Type B pancreatic cell (in vitro differentiated cells): ENCODE data around the gene SPG11. TPM values are rescaled to one million over a fixed set of nuclear protein-coding genes. Genes with fewer than 3 reads are reported as not detected.
"Not testable (repeated sequence)": the region's sequence is repeated elsewhere in the genome, so short reads cannot be mapped to it uniquely, and the experiment has no call there.

Experiments
- DNase-seq: peaks from one replicate; pipeline ENCODE4 v3.0.0; 2021; ENCODE audit warnings: mixed read lengths; ENCODE audit not compliant: unreplicated experiment; ENCODE audit errors: extremely low spot score
- H3K27ac Mint-ChIP-seq: 2 replicates; pipeline ENCODE4 v1.8.0; 2021; ENCODE audit warnings: mild to moderate bottlenecking, mixed read lengths
- H3K27me3 Mint-ChIP-seq: 2 replicates; pipeline ENCODE4 v1.8.0; 2021; ENCODE audit warnings: mixed read lengths
- H3K36me3 Mint-ChIP-seq: 2 replicates; pipeline ENCODE4 v1.8.0; 2021; ENCODE audit warnings: mixed read lengths
- H3K4me1 Mint-ChIP-seq: one replicate; pipeline ENCODE4 v1.8.0; 2021; ENCODE audit warnings: mixed read lengths; ENCODE audit not compliant: unreplicated experiment
- H3K4me3 Mint-ChIP-seq: 2 replicates; pipeline ENCODE4 v1.8.0; 2021; ENCODE audit warnings: mild to moderate bottlenecking, mixed read lengths
- H3K9me3 Mint-ChIP-seq: 2 replicates; pipeline ENCODE4 v1.8.0; 2021; ENCODE audit warnings: mixed read lengths
- CTCF ChIP-seq: fragments of 200-600 bp; sonication (generic); conservative IDR thresholded peaks from 2 replicates; pipeline ENCODE4 v1.5.0; 2021; ENCODE audit warnings: antibody characterized with exemption, mild to moderate bottlenecking
- total RNA-seq: library from RNA; stranded (reverse); gene quantifications from 2 replicates; pipeline ENCODE4 v1.2.1, GENCODE V29; 2021; ENCODE audit warnings: low replicate concordance

SPG11 gene
- total RNA-seq, 1 donor from 2014 or later: 80.4 TPM

GRCh38 chr15:44536962-44537734 lies 126.3 kb downstream of the SPG11 start, which contains the start of gene EIF3J:
EIF3J (plus strand) TSS chr15:44537147; CDS start chr15:44537195, 48 bp downstream.
- peak within 1 kb of the TSS; percentile 95 for H3K27ac Mint-ChIP-seq
- no peak for TF ChIP-seq CTCF
- peaks cover 23% of the 10 kb centered on the region for H3K4me1 Mint-ChIP-seq
- H3K4me3 Mint-ChIP-seq: peak within 1 kb of the TSS; percentile 91
- H3K36me3 Mint-ChIP-seq: peaks cover 17% of the 10 kb centered on the region
- H3K27me3 Mint-ChIP-seq: no peaks in the 10 kb centered on the region
- H3K9me3 Mint-ChIP-seq: no peaks in the 10 kb centered on the region
- DNase-seq: peak; percentile 94

GRCh38 chr15:44536302-44536961 lies 127.0 kb downstream of the SPG11 start:
- no peaks in the 10 kb centered on the region for H3K27me3 Mint-ChIP-seq

GRCh38 chr15:44535523-44536301 lies 127.8 kb downstream of the SPG11 start:
- Mint-ChIP-seq H3K4me3 (peak overlapping the region; percentile 91), H3K36me3 (peaks cover 8% of the 10 kb centered on the region), H3K27ac (peak overlapping the region; percentile 95), H3K27me3 (no peaks in the 10 kb centered on the region), H3K4me1 (peaks cover 17% of the 10 kb centered on the region), H3K9me3 (no peaks in the 10 kb centered on the region)
- no peak for TF ChIP-seq CTCF
- DNase-seq: no peak

More at GRCh38 chr15:44536302-44536961, 127.0 kb downstream of the SPG11 start:
- peaks cover 12% of the 10 kb centered on the region for H3K36me3 Mint-ChIP-seq
- H3K4me1 Mint-ChIP-seq: peaks cover 17% of the 10 kb centered on the region
- peak; percentile 85 for DNase-seq
- TF ChIP-seq CTCF: peak; percentile 58
- no peaks in the 10 kb centered on the region for H3K9me3 Mint-ChIP-seq
- peak overlapping the region; percentile 95 for H3K27ac Mint-ChIP-seq
- peak overlapping the region; percentile 91 for H3K4me3 Mint-ChIP-seq

DNA sequence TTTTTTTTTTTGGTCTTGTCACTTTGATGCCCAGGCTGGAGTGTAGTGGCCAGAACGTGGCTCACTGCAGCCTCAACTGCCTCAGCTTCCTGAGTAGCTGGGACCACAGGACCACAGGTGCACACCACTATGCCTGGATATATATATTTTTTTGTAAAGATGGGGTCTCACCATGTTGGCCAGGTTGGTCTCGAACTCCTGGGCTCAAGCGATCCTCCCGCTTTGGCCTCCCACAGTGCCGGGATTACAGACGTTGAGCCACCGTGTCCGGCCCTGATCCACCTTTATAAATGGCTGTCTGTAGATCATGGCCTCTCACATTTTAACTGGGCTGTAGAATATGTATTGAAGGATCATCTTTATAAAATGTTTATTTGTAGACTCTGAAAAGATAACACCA lies 128.4 kb downstream of the SPG11 start:
- TF ChIP-seq CTCF: no peak
- peaks cover 17% of the 10 kb centered on the region for H3K4me1 Mint-ChIP-seq
- H3K9me3 Mint-ChIP-seq: no peaks in the 10 kb centered on the region

DNA sequence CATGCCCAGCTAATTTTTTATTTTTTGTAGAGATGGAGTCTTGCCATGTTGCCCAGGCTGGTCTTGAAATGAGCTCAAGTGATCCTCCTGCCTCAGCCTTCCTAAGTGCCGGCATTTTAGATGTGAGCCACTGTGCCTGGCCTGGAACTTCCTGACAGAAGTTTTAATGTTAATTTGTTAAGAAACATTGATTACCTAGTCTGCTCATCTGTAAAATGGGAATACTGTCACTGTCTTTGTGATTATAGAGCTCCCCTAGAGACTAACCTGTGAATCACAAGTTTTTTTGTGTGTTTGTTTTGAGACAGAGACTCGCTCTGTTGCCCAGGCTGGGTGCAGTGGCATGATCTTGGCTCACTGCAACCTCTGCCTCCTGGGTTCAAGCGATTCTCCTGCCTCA lies 130.8 kb downstream of the SPG11 start:
- Mint-ChIP-seq H3K4me3 (no peak overlapping the region), H3K27me3 (no peaks in the 10 kb centered on the region)

More for the DNA sequence above, 128.4 kb downstream of the SPG11 start:
- H3K27me3 Mint-ChIP-seq: no peaks in the 10 kb centered on the region
- H3K36me3 Mint-ChIP-seq: peaks cover 8% of the 10 kb centered on the region
- no peak for DNase-seq
- H3K4me3 Mint-ChIP-seq: peak overlapping the region; percentile 91
- peak overlapping the region; percentile 64 for H3K27ac Mint-ChIP-seq

DNA sequence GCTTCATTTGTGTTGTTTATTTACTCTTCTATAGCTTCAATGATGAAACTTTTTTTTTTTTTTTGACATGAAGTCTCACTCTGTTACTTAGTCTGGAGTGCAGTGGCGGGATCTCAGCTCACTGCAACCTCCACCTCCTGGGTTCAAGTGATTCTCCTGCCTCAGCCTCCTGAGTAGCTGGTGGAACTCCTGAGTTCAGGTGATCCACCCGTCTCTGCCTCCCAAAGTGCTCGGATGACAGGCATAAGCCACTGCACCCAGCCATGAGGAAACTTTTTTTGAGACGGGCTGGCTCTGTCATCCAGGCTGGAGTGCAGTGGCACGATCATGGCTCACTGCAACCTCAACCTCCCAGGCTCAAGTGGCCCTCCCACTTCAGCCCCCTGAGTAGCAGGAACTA lies 131.2 kb downstream of the SPG11 start:
- H3K27ac Mint-ChIP-seq, H3K36me3 Mint-ChIP-seq, H3K27me3 Mint-ChIP-seq, H3K4me3 Mint-ChIP-seq, DNase-seq, H3K4me1 Mint-ChIP-seq, H3K9me3 Mint-ChIP-seq: not testable (repeated sequence)

More for the DNA sequence above, 130.8 kb downstream of the SPG11 start:
- H3K27ac Mint-ChIP-seq: peak overlapping the region; percentile 29
- no peak for DNase-seq
- H3K9me3 Mint-ChIP-seq: no peaks in the 10 kb centered on the region
- peaks cover 4% of the 10 kb centered on the region for H3K36me3 Mint-ChIP-seq
- peak; percentile 41 for TF ChIP-seq CTCF
- peaks cover 8% of the 10 kb centered on the region for H3K4me1 Mint-ChIP-seq
